ENCODE measurements around the gene CFAP97D1.

Gene CFAP97D1

GRCh38 chr17:43830510-43831140 is 50.4 kb downstream of the CFAP97D1 start:
- no peak for DNase-seq

DNA sequence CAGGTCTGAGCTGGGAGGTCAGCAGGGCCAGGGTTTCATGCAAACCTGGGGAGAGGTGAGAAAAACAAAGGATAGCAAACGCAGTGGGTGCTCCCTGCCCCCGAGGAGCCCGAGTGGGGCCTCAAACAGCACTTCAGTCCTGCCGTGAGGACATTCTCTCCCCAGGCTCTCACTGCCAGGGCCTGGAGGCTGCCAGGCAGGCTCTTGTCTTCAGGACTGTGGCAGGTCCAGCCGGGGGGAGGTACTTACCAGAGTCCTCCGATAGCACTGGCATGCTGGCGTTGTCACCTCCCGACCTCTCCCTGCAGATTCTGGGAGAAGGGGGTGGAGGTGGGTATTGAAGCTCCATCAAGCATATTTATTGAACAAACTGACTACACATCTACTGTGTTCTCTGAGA is 51.4 kb downstream of the CFAP97D1 start:
- DNase-seq = no peak

GRCh38 chr17:43832168-43832975 is 52.1 kb downstream of the CFAP97D1 start:
- DNase-seq = peak in 1 of 2 experiments; percentile 35

GRCh38 chr17:43832976-43833829 is 53.0 kb downstream of the CFAP97D1 start, which contains the start of gene MPP3:
TSS of gene MPP3 (minus strand) at chr17:43833146. CDS start at chr17:43831906, 1,240 bp downstream.
- peak; percentile 41 to 78 for DNase-seq

DNA sequence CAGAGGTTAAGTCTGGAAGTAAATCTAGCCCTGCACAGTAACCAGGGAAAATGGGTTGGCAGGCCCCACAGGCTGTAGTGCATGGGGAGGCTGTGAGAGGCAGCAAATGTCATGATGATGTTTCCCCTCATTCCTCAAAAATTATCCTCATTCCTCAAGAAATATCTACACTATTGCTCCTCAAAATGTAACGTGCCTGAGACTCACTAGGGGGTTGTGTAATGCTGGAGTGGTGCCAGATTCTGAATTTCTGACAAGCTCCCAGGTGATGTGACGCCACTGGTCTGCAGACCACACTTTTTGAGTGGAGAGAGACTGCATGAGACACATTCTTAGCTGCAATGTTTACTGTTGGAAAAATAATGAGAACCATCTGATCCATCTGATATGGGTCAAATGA is 53.9 kb downstream of the CFAP97D1 start:
- DNase-seq = no peak
